Right renal cortex interstitium (tissue), 3 donors: ENCODE measurements around the gene ATP6V1B1. TPM values are rescaled to one million over a fixed set of nuclear protein-coding genes. Genes with fewer than 3 reads are reported as not detected.

Experiments used
- DNase-seq, 3 donors: peaks; one replicate each; pipeline ENCODE4 v3.0.0-alpha.2; 2013; ENCODE audit warnings: low read depth in 3 of 3, low spot score in 2 of 3
- polyA plus RNA-seq, 3 donors: library from polyadenylated mRNA; unstranded; fragments of 120-200 nt; gene quantifications; one replicate each; pipeline ENCODE4 v1.2.1, GENCODE V29; 2013; ENCODE audit not compliant: insufficient read length in 3 of 3

Gene ATP6V1B1
- 10 to 100 TPM; 58.0 to 68.8 (median 67.3) TPM for polyA plus RNA-seq

DNA sequence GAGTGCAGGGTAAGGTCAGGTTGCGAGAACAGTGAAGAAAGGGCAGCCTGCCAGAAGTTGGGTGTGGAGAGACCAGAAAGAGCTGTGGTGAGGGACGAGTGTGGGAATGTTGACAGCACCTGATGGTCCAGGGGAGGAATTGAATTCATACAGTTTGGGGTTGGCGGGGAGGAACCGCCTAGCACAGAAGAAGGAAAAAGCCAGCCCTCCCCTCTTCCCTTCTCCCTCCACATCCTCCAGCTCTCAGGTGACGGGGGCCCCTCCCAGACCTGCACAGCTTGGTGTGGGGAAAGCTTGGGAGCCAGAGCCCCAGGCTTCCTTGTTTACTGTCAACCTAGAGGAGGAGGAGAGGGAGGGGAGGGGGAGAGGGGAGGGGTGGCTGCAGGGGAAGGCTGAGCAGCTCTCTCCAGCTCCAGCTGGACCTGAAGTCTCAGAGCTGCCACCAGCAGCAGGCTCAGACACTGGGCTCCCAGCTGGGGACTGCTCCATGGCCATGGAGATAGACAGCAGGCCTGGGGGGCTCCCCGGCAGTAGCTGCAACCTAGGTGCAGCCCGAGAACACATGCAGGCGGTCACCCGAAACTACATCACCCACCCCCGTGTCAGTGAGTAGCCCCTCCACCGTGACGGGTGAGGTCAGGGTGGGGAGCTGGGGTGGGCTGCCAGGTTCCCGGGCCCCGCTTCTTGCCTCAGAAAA, at the start of gene ATP6V1B1:
Gene ATP6V1B1, plus strand, starts transcription at position 433 of the 697 bp plus-strand sequence. Its CDS starts 55 bp downstream, at position 488.
- DNase-seq, result no peak

DNA sequence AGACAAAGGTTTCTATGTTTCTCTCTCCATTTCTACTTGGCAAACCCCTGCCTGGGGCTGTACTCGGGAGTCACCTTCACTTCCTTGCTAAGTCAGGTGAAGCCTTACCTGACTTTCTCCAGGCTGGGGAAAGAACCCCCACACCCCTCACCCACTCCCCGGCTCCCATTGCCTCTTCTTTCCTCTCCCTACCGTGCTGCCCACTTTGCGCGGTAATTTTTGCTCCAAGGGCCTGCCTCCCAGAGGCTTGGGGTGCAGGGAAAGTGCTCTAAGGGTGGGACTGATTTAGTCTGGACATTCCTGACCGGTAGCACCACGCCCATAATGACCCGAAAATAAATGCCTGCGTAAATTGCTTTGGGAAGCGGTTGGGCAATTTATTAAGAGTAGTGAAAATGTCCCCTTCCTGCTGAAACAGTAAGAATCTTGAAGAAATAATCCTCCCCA, 49.1 kb upstream of the ATP6V1B1 start:
- no peak for DNase-seq

DNA sequence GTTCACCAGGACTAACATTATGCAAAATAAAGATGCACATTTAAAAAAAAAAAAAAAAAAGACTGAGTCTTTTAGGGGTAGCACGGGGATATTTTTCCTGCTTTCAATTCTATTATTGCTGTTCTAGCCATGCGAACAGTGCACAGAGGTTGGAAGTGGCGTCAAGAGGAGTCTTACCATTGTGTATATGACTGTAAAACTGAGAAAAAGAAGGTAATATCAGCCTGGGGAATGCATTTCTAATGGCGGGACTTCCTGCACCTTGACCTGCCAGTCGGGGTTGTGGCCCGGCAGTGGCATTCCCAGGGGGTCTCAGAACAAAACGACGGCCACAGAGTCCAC, 48.5 kb upstream of the ATP6V1B1 start:
- DNase-seq, result no peak

DNA sequence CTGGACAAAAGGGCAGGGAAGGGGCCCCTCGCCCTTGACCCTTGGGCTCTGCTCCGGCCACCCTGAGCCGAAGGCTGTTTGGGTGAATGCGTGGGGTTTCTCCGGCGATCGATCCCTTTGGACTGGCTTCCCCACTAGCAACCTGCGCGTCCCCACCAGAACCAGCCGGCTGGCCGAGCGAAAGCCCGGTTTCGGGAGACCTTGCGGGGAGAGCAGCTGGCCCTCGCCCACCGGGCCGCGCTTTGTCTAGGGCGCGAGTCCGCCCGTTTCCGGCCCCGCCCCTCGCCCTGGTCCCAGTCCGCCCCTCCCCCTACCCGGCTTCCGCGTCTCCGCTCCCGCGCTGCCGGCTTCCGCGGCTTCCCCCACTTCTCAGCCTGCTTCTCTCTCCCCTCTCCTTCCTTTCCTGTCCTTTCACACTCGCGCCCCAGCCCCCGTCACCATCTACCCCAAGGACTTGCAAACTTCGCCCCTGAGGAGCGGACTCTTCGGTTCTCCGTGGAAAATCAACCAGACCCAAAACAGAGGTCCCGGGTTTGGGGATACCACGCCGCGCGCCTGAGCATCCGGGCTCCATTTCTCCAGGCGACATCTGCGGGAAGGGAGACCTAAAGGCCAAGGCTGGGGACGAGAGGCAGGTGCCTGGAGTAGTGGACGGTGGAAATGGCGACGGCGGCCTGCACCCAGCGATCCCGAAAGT, 48.0 kb upstream of the ATP6V1B1 start:
- no peak for DNase-seq

DNA sequence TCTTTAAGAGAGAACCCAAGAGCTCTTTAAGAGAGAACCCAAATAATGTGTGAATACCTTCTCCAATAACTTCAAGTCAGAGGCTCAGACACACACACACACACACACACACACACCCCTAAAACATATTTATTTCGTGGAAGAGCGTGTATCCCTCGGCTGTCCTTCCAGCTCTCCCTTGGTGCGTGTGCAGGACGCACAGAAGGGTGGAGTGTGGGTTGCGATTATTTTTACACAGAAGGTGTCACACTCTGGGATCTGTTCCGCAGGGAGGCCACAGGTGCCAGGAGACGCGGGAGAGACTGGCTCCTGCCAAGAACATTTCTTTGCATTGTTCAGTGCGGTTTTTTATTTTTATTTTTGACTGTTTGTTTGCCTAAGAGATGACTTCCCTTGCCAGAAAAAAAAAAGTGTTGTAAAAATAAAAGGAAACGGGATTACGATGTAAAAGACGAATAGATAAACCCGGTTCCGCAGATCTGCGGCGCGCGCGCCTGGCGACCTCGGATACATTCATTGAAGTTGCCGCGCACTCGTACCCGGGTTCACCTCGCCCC, 47.3 kb upstream of the ATP6V1B1 start:
- no peak for DNase-seq

DNA sequence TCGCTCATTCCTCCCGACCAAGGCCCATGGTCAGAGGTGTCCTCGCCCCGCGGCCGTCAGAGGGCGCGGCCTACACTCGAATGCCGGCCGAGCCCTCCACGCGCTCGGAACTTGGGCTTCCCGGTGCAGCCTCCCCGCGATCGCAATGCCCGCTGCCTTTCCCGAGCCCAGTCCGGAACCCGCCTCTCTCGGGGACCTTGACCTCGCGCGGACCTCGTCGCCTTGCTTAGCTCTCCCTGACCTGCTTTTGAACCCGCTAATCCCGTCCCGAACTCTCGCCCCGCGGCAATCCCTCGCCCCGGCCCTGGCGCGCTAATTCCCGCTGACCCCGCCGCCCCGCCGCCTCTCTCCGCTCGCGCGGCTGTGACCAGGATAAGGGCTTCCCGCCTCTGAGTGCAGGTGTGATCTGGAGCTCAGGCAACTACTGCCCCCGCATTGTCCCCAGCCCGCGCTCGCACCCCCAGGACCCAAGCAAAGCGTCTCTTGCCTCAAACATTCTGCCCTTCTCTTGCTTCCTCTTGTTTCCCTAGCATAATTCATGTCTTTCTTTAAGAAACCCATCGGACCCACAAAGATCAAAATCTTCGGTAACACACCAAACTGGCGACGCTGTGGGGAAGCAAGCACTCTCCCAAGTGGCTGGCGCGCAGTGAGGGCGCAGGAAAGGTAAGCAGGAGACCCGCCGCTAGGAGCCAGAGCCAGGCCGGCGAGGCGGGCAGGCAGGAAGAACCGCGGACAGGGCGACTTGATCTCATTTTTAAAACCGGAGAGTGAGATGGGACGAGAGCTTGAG, 46.6 kb upstream of the ATP6V1B1 start:
- DNase-seq, result no peak

DNA sequence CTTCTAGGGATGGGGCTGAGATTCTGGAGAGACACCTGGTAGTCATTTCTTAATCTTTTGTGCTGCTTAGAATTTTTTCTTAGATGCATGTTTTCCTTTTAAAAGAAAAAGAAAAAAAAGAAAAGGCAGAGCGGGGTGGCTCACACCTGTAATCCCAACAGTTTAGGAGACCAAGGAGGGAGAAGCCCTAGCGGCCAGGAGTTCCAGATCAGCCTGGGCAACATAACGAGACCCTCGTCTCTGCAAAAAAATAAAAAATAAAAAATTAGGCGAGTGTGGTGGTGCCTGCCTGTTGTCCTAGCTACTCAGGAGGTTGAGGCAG, 46.0 kb upstream of the ATP6V1B1 start:
- no peak for DNase-seq

DNA sequence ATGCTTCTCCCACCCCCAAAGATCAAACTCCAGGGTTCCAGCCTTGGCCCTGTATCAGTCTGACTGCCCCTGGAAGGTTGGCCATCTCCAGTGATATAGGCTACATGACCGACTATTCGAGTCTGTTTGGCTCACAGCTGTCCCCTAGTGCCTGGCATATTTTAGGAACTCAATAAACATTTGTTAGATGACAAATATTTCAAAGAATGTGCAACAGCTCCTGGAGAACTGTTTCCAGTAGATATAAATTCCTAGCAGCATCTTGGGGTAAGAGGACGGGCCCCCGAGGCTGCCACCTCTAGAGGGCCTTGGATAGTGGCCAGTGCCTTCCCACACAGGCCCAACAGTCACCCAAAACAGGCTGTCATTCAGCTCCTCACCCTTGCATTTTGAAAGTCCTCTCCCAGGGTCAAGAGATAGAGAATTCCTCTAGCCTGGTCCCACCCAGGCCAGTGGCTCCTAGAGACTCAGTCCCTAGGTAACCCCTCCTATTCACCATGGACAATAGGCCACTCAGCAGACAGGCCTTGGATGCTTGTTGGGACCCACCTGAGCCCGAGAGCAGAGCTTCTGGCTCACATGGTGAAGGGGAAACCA, 45.1 kb upstream of the ATP6V1B1 start:
- DNase-seq, result no peak

DNA sequence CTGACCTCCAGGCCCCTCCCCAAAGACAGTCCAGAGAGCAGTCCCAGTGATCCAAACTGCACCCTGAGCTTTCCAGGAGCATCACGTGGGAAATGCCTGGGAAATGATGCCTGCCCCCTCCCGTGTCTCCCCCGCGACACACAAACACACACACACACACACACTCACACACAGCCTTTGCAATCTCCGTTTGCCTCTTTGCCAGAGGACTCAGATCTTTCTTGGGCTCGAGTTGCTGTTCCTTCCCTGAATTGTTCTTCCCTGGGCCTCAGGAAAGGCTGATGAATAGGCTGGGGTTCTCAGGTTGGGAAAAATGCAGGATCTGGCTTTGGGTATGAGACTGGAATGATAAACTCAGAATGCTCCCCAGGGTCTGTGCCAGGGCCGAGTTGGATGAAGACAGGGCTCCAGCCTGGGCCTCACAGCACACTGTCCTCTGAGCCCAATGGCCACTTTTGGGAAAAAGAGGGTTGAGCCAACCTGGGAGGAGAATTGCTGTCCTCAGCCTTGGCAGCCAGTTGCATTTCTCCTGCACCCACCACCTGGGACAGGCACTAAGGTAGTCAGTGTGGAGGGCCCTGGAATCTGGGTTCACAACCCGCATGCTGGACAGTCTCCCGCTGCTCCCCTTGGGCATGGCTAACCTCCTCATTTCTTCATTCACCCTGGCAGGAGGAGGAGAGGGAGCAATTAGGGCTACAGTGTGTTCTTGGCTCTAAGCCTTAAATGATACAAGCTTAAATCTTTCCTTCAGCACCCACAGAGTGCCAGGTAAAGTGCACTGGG, 43.9 kb upstream of the ATP6V1B1 start:
- no peak for DNase-seq

DNA sequence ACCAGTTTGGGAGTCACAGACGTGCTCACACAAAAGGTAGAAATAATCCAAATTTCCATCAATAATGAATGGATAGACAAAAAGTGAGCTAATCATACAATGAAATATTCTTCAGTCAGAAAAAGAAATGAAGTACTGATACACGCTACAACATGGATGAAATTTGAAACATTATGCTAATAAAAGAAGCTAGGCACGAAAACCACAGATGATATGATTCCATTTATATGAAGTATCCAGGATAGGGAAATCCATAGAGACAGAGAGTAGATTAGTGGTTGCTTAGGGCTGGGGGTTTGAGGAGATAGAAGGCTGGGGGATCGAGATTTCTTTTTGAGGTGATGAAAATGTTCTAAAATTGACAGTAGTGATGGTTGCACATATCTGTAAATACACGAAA, 43.0 kb upstream of the ATP6V1B1 start:
- no peak for DNase-seq

DNA sequence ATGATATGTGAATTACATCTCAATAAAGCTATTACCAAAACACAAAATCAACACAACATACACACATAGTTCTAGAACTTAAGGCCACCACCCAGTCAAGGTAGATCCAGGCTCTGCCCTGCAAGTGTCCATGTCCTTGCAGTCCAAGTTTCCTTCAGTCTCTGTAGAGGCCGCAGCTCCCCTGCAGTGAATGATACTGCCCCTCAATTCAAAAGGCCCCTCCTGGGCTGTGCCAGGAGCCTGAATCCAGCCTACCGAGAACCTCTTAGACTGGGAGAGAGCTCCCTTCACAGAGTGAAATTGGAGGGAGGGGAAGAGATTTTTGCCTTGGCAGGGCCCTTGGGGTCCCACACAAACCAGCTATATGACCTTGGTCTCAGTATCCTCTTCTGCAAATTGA, 42.5 kb upstream of the ATP6V1B1 start:
- DNase-seq, result no peak

DNA sequence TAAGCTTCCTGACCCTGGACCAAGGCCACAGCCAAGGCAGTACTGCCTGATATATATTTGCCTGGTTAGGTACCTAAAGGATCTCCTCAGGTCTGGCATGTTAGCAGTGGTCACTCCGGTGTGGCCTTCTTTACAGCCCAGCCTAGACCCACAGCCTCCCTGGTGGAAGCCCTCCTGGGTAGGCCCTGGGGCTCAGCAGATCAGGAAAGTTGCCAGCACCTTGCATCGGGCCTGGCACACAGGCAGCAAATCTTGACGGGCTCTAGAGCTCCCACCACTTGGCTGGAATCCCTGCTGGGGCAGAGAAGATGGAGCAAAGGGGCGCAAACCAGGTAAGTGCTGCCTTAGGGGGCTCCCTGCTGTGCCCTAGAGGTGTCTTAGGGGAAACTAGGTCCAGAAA, 40.9 kb upstream of the ATP6V1B1 start:
- no peak for DNase-seq

DNA sequence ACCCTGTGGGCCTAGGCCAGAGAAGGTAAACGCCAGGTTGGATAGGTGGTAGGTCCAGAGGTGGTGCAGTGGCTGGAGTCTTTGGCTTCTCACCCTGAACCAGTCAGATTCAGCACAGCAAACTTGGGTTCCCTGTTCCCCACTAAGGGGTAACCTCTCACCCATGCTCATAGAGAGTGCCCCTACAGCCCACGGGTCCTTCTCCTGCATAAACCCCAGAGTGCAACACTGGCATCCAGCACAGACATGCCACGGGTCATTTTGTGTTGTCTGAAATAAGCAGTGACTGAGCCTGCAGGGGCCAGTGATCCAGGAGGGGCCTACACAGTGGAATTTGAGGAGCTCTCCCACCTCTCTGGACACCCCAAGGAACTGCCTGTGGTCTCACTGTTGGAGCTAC, 40.5 kb upstream of the ATP6V1B1 start:
- no peak for DNase-seq

DNA sequence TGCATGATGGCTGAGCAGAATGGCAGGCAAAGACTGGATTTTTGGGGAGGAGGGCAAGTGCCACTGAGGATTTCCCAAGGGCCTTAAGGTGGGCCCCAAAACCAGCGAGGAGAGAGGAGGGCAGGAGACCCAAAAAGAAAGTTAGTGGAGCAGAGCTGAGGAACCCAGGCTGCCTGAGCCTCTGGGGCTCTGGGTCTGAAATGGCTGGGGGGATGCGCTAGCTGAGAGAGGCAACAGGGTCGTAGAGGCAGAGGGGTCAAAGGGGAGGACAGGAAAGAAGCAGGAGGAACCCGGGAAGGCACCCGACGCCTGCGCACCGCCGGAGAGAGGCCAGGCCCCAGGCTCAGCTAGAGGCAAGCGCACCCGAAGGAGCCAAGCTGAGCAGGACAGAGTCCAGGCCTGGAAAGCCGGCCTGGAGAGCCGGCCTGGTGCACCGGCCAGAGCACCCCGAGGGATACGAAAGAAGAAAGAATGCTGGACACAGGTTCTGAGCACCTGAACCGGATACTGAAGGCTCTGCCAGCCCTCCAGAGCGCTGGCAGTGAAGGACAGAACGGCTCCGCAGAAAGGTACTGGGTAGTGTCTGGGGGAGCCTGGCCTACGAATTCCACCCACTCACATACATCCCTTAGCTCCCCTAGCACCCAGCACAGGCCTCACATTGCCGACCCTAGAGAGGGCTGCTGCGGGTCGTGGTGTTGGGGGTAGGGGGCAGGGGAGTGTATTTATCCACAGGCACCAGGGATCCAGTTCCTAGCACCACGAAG, 39.5 kb upstream of the ATP6V1B1 start:
- no peak for DNase-seq

DNA sequence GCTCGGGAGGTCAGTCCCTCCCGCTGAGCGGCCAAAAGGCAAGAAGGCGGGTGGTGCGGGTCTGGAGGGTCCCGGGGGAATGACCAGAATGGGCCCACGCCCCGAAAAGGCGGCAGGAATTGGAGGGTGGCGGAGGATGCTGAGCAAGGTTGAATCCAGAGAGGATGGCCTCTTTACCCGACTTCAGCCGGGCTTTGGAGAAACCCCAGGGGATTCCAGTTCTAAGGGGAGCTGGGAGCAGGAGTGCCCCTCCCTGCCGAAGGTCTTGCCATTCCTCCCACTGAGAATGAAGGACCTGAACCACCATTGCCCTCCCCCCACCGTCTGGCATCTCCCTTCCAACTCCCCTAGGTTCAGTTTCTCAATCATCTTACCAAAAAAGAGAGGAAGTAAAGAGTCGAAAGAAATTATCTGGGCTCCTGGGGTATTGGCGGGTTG, 38.9 kb upstream of the ATP6V1B1 start:
- no peak for DNase-seq

DNA sequence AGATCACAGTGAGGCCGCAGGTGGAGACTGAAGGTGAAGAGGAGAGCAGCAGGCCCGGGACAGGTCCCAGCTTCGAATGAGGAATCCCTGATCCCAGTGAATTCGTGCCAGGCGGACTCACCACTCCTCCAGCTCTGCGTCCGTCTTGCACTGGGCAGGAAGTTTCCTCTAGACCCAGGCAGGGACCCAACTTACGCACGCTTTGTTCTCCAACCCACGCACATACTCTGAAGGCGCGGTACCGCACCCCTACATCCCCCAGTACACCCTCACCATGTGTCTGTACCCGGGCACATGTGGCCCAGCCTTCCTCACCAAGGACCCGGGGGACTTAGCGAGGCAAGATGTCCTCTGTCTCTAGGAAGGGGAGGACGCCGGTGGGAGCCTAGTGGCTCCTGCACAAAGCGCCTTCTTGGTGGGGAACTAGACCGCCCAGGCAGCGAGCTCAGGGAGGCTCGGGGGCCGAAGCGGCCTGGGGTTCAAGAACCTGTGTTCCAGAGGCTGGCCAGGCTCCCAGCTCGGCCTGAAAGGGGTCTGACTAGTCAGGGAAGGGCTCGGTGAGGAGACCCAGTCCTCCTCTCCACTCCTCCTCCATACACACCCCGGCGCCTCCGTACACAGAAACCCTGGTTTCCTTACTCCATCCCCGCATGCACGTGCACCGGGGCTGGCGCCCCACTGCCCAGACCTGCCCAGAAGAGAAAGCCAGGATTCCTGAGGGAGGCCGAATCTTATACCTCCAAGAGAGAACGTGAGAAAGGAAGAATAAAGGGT, 38.3 kb upstream of the ATP6V1B1 start:
- DNase-seq, result no peak

DNA sequence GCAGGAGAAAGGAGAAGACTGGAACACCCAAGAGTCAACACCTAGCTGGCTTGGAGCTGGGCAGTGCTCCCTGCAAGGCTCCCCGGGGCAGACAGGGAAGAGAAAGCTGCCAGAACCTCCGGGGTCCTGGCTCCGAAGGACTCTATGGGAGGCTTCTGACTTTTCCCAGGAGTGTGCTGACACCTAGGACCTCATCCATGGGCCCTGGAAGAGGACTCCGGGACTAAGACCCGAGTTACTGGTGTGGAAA, 37.8 kb upstream of the ATP6V1B1 start:
- DNase-seq, result no peak

DNA sequence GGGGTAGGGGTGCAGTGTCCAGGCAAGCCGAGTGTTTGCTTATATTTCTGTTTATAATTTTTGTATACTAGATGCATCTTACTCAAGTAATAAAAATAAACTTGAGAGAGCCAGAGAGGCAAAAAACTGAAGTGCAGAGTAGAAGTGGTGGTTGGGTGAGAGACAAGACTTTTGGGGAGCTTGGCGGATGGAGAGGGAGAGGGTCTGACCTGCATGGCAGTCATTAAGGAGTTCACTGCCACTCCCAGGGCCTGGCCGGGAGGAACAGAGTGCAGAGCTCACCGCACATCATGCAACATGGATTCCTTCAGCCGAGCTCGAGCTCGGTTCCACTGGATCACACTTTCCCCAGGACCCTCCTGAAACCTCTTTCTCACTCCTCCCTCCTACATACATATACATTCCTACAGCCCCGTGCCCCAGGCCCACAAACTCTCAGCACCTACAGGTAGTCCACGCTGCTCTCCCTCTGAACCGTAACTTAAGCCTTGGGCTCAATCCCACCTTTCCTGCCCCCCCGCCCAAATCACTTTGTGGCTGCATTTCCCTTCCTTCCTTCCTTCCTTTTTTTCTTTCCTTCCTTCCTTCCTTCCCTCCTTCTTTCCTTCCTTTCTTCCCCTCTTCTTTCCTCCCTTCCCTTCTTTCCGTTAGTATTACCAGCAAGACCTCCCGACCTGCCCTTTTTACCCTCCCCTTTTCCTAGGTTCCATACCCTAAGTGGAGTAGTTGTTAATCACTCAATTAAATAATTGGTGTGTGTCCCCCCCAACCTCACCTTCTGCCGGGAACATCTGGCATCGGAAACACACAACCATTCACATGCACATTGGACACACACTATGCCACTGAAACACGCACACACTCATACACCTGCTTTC, 37.1 kb upstream of the ATP6V1B1 start:
- no peak for DNase-seq
